Left kidney (tissue), 2 donors: ENCODE results near the gene SLCO3A1. TPM values are rescaled to one million over a fixed set of nuclear protein-coding genes. Genes with fewer than 3 reads are reported as not detected.
"Not testable (repeated sequence)": the region's sequence is repeated elsewhere in the genome, so short reads cannot be mapped to it uniquely, and the experiment has no call there.

Experiments used
- DNase-seq: peaks from one replicate; pipeline ENCODE4 v3.0.0-alpha.2; 2013
- polyA plus RNA-seq: library from polyadenylated mRNA; unstranded; fragments of 120-200 nt; gene quantifications from one replicate; pipeline ENCODE4 v1.2.1, GENCODE V29; 2013; ENCODE audit not compliant: insufficient read length

SLCO3A1 gene
- polyA plus RNA-seq, 1 donor, result 9.5 TPM

GRCh38 chr15:92035551-92035950 lies 182.0 kb downstream of the SLCO3A1 start:
- DNase-seq, result no peak

- no peak for DNase-seq
Measured at GRCh38 chr15:92035961-92036360, 182.5 kb downstream of the SLCO3A1 start.

- no peak for DNase-seq
Measured at GRCh38 chr15:92037491-92037890, 184.0 kb downstream of the SLCO3A1 start.

- no peak for DNase-seq
Measured at GRCh38 chr15:92040350-92040749, 186.8 kb downstream of the SLCO3A1 start.

- no peak for DNase-seq
Measured at GRCh38 chr15:92041371-92041770, 187.9 kb downstream of the SLCO3A1 start.

GRCh38 chr15:92043283-92043682 lies 189.8 kb downstream of the SLCO3A1 start:
- no peak for DNase-seq

GRCh38 chr15:92044203-92044909 lies 190.8 kb downstream of the SLCO3A1 start:
- no peak for DNase-seq

GRCh38 chr15:92047900-92048299 lies 194.4 kb downstream of the SLCO3A1 start:
- no peak for DNase-seq

GRCh38 chr15:92048739-92049138 lies 195.2 kb downstream of the SLCO3A1 start:
- no peak for DNase-seq

GRCh38 chr15:92049290-92049989 lies 195.9 kb downstream of the SLCO3A1 start:
- peak; percentile 22 for DNase-seq

- no peak for DNase-seq
Measured at GRCh38 chr15:92050220-92050898, 196.9 kb downstream of the SLCO3A1 start.

GRCh38 chr15:92051716-92052115 lies 198.2 kb downstream of the SLCO3A1 start:
- DNase-seq, result no peak

- DNase-seq, result no peak
Measured at GRCh38 chr15:92053753-92054316, 200.3 kb downstream of the SLCO3A1 start.

- DNase-seq, result no peak
Measured at GRCh38 chr15:92056875-92057274, 203.4 kb downstream of the SLCO3A1 start.

- no peak for DNase-seq
Measured at GRCh38 chr15:92059036-92059970, 205.8 kb downstream of the SLCO3A1 start.

GRCh38 chr15:92059971-92060311 lies 206.4 kb downstream of the SLCO3A1 start:
- DNase-seq, result not testable (repeated sequence)

- no peak for DNase-seq
Measured at GRCh38 chr15:92061511-92062195, 208.1 kb downstream of the SLCO3A1 start.

- no peak for DNase-seq
Measured at GRCh38 chr15:92062505-92062904, 209.0 kb downstream of the SLCO3A1 start.

GRCh38 chr15:92068121-92068520 lies 214.6 kb downstream of the SLCO3A1 start:
- DNase-seq, result no peak

GRCh38 chr15:92069308-92070250 lies 216.1 kb downstream of the SLCO3A1 start:
- DNase-seq, result no peak
